Raji (cell line): ENCODE results near the gene ENDOU.

Experiments used
- POLR2A ChIP-seq: IDR thresholded peaks from 2 replicates; pipeline ENCODE4 v1.6.1; 2011; ENCODE audit warnings: low read depth, low read length, control low read depth; ENCODE audit not compliant: insufficient read depth

ENDOU gene, protein sequence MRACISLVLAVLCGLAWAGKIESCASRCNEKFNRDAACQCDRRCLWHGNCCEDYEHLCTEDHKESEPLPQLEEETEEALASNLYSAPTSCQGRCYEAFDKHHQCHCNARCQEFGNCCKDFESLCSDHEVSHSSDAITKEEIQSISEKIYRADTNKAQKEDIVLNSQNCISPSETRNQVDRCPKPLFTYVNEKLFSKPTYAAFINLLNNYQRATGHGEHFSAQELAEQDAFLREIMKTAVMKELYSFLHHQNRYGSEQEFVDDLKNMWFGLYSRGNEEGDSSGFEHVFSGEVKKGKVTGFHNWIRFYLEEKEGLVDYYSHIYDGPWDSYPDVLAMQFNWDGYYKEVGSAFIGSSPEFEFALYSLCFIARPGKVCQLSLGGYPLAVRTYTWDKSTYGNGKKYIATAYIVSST

DNA sequence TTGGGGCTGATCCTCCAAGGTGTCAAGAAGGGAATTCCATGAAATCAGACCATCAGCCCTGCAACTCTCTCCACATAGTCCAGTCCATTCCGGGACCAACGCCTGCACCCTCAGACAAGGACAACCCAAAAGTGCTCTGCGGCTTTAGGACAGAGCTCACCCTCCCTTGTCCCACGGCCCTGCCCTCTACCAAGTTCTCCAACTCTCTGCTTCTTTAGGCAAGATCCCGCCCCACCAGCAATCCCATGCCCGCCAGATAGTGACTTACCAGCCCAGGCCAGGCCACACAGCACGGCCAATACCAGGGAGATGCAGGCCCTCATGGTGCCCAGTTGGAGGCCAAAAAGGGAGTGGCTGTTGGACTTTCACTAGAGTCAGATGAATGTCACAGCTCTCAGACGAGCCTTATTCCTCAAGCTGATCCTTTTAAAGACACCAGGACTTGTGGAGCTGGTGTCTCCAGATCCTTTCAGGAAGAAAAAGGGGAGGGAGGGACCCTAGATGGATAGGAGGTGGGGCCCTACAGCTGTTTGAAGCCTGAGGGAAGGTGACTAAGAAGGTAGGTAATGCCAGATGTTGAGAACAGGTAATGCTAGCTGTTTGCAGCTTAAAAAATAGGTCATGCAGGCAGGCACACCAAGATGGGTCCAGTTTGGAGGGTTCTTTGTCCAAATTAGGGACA, at the start of gene ENDOU:
TSS of gene ENDOU (minus strand) at position 400 of the 682 bp plus-strand sequence. CDS start at position 323, 77 bp downstream.
- no peak for TF ChIP-seq POLR2A

DNA sequence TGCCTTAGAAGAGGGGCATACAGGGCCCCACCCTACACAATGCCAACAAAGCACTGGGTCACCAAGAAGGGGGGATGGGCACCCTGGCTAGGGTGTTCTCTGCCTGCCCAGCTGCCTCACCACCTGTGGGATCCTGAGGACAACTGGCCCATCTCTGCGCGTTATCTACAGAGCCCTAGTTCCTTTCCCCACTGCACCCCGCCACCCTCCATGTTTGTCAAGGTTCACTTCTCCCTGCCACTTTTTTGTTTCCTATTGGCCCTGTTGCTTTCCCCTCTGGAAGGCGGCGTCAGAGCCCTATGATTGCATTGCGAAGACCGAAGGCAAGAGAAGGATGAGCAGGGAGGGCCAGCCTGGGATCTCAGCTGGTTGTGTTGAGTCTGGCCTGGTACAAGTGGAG, 49.4 kb upstream of the ENDOU start:
- TF ChIP-seq POLR2A, result no peak

DNA sequence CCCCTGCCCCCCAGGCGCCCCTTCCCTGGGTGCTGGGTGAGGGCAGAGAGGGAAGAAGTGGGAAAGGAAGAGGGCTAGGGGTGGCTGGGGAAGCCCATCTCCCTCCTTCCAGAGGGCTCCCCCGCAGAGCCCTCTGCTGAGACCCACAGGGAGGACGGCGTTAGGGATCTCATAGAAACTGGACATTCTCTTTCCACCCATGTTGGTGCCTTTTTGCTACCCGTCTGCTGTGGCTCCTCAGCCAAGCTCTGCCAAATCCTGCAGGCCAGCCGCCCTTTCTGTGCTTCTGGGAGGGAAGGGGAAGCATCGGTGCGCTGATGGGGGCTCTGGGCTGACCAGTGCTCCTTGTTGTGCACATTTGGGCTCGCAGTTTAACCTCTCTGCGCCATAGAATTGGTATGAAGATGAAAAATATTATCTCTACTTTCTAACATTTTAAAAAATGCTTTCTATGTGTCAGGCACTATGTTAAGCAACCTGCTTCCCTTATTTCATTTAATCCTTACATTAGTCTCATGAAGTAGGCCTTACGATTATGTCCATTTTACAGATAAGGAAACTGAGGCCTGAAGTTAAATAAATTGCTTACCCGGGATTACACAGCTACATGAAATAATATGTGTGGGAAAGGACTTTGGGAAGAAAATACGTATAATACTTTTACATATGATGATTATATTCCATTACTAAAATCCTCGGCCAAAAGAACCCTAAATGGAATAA, 48.7 kb upstream of the ENDOU start:
- no peak for TF ChIP-seq POLR2A

DNA sequence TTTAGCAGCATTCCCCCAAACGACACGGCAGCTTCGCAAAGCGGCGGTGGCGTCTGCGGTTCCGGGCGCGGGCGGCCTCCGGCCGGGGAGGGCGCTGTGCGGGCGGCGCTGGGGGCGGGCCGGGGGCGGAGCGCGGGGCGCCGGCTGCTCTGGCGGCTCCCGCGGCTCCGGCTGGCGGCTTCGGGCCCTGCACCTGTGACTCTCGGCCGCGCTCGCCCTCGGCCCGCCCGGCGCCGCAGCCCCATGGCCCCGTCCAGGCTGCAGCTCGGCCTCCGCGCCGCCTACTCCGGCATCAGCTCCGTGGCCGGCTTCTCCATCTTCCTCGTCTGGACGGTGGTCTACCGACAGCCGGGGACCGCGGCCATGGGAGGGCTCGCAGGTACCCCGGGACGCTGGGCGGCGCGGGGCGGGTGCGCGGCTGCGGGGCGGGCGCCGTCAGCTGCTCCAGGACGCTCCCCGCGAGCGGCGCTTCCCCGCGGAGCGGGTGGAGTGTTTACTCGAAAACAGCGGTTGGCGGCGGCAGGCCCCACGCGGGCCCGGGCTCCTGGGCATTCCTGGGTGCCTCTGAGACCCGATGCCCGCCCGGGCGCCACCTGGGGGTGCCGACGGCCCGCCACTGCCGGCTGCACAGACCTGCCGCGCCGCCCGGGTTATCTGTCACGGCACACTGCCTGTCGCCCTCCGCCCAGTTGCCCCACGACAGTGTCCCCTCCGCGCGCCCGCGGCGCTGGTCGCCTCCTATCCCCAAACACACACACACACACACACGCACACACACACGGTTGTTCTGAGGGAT, 48.0 kb upstream of the ENDOU start, which contains the start of gene SLC48A1:
TSS of gene SLC48A1 (plus strand) at position 177 of the 796 bp plus-strand sequence. CDS start at position 244, 67 bp downstream.
- peak; percentile 72 for TF ChIP-seq POLR2A

DNA sequence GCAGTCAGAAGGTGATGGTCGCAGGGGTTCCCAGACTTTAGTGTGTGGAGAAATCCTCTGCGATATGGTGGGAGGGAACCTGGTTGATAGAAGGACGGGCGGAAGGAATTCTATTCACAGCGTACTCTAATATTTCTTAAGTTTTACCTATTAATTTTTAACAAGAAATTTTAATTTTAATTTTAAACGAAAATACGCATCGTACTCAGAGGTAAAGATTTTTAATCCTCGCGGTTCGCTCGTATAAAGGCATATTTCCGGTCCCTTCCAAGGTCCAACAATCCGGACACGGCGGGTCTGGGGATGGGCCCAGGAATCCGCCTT, 47.4 kb upstream of the ENDOU start:
- TF ChIP-seq POLR2A, result no peak

DNA sequence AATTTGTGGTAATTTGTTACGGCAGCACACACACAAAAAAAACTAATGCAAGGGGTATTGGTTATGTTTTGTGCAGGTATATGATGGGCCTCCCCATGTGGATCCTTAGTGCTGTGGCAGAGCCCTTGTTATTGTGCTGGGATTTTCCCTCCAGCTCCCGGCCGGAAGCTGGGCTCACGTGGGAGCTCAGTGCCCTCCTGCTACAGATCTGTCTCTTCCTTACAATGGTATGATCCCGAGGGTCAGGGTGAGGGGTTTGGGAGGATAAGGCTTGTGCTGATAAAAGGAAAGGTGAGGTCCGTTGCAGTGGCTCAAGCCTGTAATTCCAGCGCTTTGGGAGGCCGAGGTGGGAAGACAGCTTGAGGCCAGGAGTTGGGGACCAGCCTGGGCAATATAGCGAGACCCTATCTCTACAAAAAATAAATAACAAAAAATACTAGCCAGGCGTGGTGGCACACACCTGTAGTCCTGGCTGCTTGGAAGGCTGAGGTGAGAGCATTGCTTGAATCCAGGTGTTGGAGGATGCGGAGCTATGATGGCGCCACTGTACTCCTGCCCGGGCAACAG, 46.9 kb upstream of the ENDOU start:
- no peak for TF ChIP-seq POLR2A

DNA sequence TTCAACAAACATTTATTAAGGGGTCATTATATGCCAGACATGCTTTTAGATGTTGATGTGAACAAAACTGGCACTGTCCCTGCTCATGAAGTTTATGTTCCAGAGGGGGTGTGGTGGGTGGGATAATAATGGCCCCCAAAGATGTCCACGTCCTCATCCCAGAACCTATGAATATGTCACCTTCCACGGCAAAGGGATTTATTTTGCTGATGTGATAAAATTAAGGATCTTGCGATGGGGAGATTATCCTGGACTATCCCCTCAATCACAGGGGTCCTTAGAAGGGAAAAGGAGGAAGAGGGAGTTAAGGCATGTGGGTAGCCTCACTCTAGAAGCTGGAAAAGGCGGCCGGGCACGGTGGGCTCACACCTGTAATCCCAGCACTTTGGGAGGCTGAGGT, 46.0 kb upstream of the ENDOU start:
- no peak for TF ChIP-seq POLR2A

DNA sequence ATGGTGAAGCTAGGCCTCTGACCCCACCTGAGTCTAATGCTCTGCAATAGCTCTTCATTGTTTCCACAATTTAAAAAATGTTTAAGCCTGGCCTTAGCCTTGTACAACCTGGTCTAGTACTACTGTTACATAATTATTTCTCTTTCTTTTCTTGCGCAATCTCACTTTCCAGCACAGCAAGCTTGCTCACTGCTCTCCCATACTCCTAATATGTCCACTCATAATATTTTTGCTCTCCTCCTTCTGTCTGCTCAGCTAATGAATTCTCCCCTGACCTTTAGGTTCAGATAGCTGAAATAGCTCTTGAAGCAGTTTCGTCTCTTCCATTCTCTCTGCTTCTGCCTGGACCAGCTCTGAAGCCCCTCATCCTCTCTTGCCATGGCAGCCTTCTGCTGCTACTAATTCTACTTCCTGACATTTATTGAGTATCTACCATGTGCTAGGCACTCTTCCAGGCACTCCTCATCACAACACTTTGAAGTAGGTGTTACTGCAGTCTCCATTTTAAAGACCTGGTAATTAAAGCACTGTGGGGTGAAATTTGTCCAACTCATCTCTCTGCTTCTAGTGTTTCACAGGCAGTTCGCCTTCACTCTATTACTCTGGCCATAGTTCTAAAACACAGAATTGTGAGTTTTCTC, 44.9 kb upstream of the ENDOU start:
- TF ChIP-seq POLR2A, result no peak

DNA sequence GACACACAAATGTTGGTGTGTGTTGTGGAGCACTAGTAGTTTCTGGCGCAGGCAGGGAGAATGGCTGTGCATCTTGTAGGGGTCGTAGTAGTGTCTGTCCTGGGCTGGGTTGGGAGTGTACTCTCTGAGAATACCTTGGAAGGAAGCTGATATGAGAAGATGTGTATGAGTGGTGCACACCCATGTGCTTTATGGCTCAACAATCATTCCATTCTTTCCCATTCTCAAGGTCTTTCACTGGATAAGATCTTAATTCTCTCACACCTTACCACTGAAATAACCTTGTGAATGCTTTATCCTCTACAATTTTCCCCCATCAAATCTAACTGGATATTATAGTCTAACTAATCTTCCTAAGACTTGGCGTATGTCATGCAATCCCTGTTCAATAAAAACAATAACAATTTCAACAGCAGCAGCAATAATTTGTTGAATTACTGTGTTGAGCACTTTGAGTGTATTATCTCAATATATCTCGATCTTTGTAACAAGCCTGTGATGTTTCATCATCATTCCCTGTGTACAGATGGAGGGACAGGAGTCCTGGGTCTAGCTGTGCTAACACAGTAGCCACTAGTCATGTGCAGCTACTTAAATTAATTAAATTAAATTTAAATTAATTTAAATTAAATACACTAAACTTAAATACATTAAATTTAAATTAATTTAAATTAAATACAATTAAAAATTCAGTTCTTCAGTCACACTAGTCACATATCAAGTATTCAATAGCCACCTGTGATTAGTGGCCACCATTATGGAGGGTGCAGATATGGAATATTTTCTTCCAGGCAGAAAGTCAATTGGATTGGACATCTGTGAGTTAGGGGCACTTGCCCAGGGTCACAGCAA, 44.2 kb upstream of the ENDOU start:
- TF ChIP-seq POLR2A, result no peak

DNA sequence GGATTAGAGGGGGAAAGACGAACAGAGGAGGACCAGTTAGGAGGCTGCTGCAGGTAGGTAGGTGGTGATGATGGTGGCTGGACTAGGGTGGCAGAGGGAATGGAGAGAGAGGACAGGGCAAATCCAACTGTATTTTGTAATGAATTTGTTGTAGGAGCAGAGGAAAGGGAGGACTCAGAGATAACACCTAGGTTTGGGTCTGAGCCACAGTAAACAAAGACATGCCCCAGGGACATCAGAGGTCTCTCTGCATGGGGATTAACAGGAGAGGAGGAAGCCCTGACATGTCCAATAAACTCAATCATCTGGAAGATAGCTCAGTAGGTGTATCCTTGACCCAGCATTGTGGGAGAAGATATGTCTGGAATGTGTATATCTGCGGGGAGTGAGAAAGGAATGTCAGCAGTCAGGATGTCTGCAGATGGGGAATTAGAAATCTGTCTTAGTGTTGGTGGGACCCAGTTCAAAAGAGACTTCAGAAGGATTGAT, 43.1 kb upstream of the ENDOU start:
- no peak for TF ChIP-seq POLR2A

DNA sequence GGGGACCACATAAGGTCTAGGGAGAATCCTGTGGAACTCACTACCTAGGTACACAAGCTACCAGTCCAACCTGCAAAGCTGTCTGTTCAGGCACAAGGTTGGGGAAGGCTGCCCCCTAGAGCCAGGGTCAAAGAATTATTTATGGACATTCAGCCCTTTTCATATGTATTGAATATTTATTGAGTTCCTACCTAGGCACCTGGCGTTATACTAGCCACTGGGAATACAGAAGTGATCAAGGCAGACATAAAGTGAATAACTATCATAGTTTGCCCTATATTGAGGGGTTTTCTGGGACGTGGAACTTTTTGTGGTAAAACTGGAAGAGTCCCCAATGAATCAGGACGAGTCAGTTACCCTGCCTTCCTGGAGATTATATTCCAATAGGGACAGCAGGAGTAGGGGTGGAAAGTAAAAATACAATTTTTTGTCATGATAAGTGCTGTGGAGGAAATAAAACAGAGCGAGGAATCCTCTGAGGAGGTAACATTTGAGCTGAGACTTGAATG, 42.0 kb upstream of the ENDOU start:
- no peak for TF ChIP-seq POLR2A

DNA sequence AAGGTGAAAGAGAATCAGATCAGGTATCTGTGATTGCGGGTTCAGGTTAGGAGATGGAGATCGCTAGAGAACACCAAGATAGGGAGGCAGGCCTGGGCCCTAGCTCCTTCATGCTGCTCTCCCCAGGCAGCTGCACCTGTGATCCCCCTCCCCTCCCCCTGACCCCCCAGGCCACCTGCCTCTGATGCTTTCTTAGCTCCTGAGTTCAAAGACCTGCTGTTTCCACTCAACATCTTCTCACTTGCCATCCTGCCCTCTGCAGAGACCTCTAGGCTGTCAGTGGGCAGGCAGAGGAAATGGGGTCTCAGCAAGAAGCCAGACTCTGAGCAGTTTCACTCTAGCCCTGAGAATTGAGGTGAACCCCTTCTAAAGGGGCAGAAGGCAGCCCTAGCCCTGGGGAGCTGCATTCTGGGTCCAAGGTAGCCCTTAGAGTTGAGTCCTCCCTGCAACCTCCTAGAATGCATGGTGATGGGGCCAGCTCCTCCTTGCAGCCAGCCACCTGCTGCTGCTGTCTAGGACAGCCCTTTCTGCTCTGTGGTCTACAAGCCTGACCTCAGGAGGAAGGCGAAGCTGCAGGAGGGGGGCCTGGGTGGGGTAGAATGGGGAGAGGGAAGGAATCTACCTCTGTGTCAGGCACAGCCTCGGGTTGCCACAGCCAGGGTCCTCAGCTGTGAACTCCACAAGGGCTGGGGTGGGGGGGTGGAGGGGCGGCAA, 41.4 kb upstream of the ENDOU start:
- no peak for TF ChIP-seq POLR2A

DNA sequence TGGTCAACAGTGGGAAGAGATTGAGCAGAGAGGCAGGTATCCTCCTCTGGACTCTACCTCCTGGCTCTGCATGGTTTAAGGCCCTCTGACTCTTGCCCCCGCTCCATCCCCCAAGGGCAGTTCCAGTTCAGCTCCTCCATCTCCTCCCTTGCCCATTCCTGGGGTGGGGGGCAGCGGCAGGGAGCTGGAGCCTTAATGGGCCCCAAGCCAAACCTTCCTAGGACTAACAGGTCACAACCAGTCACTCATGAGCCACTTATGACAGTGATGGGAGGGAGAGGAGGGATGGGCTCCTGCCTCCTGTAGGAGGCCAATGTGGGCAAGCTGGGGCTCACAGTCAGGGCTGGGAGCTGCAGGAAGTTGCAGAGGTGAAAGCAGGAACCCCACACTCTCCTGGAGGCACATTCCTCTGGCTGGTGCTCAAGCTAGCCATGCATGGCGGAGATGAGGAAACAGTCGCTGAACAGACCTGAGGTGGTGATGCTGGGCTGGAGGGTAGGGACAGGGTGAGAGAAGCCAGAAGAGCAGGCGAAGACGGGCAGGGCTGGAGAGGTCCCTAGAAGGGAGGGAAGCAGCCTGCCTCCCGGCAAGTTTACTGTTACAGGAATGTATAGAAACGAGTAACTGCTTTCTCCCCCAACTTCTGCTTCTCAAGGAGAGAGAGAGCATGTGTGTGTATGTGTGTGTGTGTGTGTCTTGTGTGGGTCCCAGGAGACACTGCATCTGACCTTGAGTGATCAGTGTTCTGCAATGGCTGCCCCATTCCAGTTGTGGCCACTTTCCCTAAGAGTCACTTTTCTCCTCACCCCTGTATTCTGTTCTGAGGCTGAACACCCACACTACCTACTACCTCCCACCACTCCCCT, 38.4 kb upstream of the ENDOU start:
- TF ChIP-seq POLR2A, result no peak
